DMS114 treated with DMSO at 0.1 percent for 48 hours (cell line): Measurements from ENCODE around the gene DDT.
"Not testable (repeated sequence)": the region's sequence is repeated elsewhere in the genome, so short reads cannot be mapped to it uniquely, and the experiment has no call there.

Experiments
- DNase-seq: peaks from one replicate; lab custom pipeline; 2025; ENCODE audit not compliant: unreplicated experiment; lab: John Stamatoyannopoulos, UW

The DDT gene

GRCh38 chr22:23993080-23993479, 18.8 kb upstream of the DDT start:
- not testable (repeated sequence) for DNase-seq

DNA sequence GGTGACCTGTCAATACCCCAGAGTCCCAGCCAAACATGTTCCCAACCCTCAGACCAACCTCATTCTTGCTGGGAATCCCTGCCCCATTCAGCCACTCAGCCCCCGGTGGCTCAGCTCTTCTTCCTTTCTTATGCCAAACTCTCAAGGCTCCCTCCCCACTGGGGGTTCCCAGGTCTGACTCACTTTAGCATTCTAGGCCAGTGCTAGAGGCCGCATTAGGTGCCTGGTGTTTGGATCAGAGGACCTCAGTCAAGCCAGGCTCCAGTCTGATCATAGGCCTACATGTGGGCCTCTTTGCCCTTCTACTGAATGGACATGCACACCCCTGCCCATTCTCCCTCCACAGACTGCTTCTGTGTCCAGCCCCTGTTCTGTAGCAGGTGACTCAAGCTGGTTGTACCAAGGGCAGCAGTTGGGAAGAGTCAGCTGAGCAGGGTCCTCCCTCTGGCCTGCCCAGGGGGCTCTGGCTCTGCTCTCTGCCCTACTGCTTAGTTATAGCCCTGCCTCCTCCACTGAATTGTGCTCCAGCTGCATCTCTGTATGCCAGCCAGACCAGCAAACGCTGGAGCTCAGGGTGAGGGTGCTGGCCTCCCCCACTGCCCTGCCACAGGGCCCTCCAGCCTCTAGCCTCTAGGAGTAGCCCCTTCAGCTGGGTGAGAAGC, 15.5 kb upstream of the DDT start:
- DNase-seq = not testable (repeated sequence)

GRCh38 chr22:23986538-23987178, 12.4 kb upstream of the DDT start:
- not testable (repeated sequence) for DNase-seq

- DNase-seq = not testable (repeated sequence)
Measured at GRCh38 chr22:23986089-23986488, 11.8 kb upstream of the DDT start.

DNA sequence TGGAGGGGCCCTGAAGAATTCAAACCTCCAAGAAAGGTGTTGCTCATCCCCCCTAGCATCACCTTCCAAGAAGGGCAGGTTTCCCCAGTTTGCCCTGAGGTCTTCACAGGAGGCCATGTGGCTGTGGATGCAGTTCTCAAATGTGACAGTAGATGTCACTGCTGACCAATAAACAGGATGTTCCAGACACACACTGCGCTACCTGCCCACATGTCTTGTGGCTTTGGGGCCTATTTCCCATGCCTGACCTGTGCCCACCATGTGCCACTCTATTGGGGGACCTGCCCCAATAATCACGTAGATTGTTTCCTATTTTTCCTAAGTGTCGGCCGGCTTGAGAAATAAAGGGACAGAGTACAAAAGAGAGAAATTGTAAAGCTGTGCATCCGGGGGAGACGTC, 10.2 kb upstream of the DDT start:
- no peak for DNase-seq

DNA sequence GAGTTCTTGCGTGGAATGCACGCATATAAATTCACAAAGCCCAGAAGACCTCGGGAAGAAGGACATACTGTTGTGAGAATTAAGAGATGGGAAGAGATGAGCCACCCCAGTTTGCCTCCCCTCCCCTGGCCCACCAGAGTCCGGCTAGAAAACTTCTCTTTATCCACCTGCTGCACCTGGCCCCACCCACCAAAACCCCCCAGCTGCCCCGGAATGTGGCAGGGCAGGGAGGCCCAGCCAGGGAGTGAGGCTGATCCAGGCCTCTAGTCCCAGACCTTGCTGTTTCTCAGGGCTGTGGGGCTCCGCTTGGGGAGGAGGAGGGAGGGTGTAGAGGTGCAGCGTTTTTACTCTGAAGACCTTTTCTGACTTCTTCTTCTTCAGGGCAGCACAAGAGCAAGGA, 6.3 kb upstream of the DDT start:
- not testable (repeated sequence) for DNase-seq

DNA sequence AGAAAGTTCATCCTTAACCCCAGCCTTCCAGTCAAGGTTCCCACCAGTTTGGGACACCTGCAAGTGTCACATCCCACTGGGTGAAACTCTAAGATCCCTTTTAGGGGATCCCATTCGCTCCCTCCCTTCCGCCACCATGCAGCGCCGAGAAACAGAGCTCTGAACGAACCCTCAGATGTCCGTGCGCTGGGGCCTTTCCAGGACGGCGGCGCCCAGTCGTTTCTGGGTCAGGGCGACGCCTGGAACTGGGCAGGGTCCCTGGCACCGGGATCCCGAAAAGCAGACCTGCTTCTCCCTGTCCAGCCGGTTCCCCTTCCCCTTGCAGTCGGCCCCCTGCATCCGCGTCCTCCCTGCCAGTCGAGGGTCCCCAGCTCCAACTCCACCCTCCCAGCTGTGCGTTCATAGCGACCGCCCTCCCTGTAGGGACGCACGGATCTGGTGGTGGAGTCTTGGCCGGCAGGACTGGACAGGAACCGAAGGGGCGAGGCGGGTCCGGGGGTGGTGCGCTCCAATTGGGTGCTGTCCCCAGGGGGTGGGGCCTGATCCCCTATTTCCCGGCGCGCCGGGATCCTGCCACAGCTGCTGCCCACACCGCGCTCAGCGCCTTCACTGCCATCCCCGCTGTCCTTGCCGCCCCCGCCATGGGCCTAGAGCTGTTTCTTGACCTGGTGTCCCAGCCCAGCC, 5.5 kb upstream of the DDT start, which contains the start of gene GSTT2:
Gene GSTT2, plus strand, starts transcription at position 578 of the 684 bp plus-strand sequence.
- not testable (repeated sequence) for DNase-seq

GRCh38 chr22:23977304-23977703, 3.1 kb upstream of the DDT start:
- DNase-seq = not testable (repeated sequence)

DNA sequence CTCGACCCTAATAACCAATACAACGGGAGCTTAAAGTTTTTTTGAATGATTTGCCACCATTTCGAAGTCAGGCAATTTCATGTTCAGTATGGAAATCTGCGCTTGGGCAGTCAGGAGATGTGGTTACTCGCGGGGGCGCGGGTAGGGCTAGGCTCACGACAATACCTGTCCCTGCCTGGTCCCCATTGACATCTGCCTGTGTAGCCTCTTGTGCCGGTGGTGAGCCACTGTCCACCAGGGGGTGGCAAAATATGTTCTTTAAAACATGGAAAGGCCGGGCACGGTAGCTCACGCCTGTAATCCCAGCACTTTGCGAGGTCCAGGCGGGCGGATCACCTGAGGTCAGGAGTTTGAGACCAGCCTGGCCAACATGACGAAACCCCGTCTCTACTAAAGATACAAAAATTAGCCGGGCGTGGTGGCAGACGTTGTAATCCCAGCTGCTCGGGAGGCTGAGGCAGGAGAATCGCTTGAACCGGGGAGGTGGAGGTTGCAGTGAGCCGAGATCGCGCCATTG, 653 bp upstream of the DDT start:
- not testable (repeated sequence) for DNase-seq

- DNase-seq = not testable (repeated sequence)
Measured at GRCh38 chr22:23971927-23972326, 2.3 kb downstream of the DDT start.

DNA sequence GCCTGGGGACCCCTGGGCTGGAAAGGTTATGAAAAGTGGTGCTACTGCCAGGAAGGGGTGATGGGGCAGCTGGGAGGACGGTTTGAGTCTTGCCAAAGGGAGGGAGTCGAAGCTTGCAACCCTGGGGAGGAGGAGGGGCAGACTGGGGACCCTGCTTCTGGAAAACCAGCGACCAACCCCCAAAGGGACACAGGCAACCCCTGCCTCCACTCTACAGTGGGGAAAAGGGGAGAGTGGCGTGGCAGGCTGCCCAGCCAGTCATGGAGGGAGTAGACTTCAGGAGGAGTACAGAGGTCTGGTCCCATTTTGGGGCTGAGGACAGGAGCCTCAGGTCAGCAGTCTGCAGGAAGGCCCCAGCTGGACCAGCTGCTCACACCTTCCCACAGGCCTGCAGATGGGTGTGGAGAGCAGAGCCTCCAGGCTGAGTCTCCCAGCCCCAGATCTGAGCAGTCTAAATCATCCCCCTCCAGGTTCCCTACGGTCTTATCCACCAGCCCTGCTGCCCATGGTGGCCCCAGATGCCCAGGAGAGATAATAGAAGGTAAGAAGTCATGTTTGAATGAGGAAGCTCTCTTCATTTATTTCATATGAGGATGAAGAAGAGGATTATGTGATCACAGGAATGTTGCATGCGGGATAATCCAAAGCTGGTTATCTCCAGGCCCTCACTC, 3.3 kb downstream of the DDT start:
- DNase-seq = no peak

- no peak for DNase-seq
Measured at GRCh38 chr22:23970201-23970641, 4.0 kb downstream of the DDT start.

DNA sequence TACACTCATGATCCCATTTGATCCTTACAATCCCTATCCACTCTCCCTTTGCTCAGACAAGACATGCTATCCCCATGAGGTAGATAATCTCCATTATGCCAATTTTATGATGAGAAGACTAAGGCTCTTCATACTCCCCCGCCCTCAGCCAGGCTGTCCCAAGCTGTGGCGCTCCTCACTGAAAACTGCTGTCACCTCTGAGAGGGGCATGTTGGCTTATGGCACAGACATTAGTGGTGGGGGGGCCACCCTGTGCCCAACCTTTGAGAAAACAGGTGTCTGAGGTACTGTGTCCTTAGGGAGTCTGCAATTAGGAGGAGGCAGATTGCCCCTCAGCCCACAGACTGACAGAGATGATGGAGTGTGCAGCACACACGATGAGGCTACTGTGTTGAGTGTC, 5.2 kb downstream of the DDT start:
- no peak for DNase-seq

DNA sequence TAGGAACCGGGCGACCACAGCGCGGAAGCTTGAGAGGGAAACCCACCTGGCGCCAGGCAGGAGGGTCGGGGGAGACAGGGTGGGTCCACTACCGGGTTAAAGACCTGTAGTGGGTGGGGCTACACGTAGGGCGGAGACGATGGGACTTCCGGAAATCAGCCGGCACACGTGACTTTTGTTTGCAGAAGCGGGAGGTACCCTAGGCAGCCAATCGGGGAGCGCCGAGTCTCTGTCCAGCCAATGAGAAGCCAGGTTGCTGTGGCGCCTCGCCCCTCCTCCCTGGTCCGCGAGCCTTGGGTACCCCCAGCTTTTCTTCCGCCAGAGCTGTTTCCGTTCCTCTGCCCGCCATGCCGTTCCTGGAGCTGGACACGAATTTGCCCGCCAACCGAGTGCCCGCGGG, 7.7 kb downstream of the DDT start, which contains the start of gene DDTL:
Gene DDTL, plus strand, starts transcription at position 321 of the 400 bp plus-strand sequence. Its CDS starts 27 bp downstream, at position 348.
- DNase-seq = not testable (repeated sequence)

GRCh38 chr22:23966094-23966493, 8.1 kb downstream of the DDT start:
- not testable (repeated sequence) for DNase-seq

DNA sequence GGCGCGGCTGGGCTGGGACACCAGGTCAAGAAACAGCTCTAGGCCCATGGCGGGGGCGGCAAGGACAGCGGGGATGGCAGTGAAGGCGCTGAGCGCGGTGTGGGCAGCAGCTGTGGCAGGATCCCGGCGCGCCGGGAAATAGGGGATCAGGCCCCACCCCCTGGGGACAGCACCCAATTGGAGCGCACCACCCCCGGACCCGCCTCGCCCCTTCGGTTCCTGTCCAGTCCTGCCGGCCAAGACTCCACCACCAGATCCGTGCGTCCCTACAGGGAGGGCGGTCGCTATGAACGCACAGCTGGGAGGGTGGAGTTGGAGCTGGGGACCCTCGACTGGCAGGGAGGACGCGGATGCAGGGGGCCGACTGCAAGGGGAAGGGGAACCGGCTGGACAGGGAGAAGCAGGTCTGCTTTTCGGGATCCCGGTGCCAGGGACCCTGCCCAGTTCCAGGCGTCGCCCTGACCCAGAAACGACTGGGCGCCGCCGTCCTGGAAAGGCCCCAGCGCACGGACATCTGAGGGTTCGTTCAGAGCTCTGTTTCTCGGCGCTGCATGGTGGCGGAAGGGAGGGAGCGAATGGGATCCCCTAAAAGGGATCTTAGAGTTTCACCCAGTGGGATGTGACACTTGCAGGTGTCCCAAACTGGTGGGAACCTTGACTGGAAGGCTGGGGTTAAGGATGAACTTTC, 13.0 kb downstream of the DDT start, which contains the start of gene GSTT2B:
Gene GSTT2B, minus strand, starts transcription at position 112 of the 688 bp plus-strand sequence. Its CDS starts 64 bp downstream, at position 48.
- DNase-seq = not testable (repeated sequence)

- peak; percentile 49 for DNase-seq
Measured at GRCh38 chr22:23956301-23956900, 17.8 kb downstream of the DDT start.

DNA sequence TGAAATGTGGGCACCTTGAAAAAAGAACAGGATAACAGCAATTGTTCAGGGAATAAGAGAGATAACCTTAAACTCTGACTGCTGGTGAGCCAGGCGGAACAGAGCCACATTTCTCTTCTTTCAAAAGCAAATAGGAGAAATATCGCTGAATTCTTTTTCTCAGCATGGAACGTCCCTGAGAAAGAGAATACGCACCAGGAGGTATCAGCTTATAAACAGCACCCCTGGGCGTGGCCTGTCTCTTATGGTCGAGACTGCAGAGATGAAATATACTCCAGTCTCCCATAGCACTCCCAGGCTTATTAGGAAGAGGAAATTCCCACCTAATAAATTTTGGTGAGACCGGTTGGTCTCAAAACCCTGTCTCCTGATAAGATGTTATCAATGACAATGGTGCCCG, 18.4 kb downstream of the DDT start:
- not testable (repeated sequence) for DNase-seq

GRCh38 chr22:23954991-23955305, 19.3 kb downstream of the DDT start:
- not testable (repeated sequence) for DNase-seq
